Activated T-helper 2 cell treated with anti-CD3 and anti-CD28 coated beads, Interferon-gamma antibody, Interleukin-2, Interleukin-4, amounts not matched to agents 10 μg/mL and 5 μg/mL and 100 μg/mL, durations not matched to agents 14 hours and 24 hours and 36 hours (primary cell): ENCODE data around the gene NECTIN1. TPM values are rescaled to one million over a fixed set of nuclear protein-coding genes. Genes with fewer than 3 reads are reported as not detected.

Experiments
- DNase-seq: peaks from one replicate; pipeline ENCODE4 v3.0.0; 2021; ENCODE audit warnings: low spot score
- H3K27ac Mint-ChIP-seq: one replicate; pipeline ENCODE4 v1.8.0; 2021; ENCODE audit warnings: mixed read lengths
- H3K27me3 Mint-ChIP-seq: one replicate; pipeline ENCODE4 v1.8.0; 2021; ENCODE audit warnings: low read depth, mixed read lengths
- H3K36me3 Mint-ChIP-seq: one replicate; pipeline ENCODE4 v1.8.0; 2021; ENCODE audit warnings: low read depth, mixed read lengths
- H3K4me1 Mint-ChIP-seq: one replicate; pipeline ENCODE4 v1.8.0; 2021; ENCODE audit warnings: low read depth, mixed read lengths
- H3K4me3 Mint-ChIP-seq: one replicate; pipeline ENCODE4 v1.8.0; 2021; ENCODE audit warnings: low read depth, mild to moderate bottlenecking, moderate library complexity, mixed read lengths
- H3K9me3 Mint-ChIP-seq: one replicate; pipeline ENCODE4 v1.8.0; 2021; ENCODE audit warnings: mixed read lengths
- intact Hi-C: fragments of 100-400 bp; cut with micrococcal nuclease; formaldehyde crosslinking; loops from one replicate; pipeline ENCODE4 v1.15.1; 2023
- total RNA-seq: library from RNA; stranded (reverse); gene quantifications from 2 replicates; pipeline ENCODE4 v1.2.3, GENCODE V29; 2022

Gene NECTIN1
- total RNA-seq, 1 donor from 2014 or later, result 5.6 TPM

- no peaks in the 10 kb centered on the region for H3K36me3 Mint-ChIP-seq
- intact Hi-C loops, result loop anchor here (10.0 kb wide), 1 partner anchor 465 kb away; no protein-coding TSS in a partner anchor
These were observed 89.3 kb downstream of the NECTIN1 start for GRCh38 chr11:119639642-119640205.

GRCh38 chr11:119638851-119639250 lies 90.1 kb downstream of the NECTIN1 start:
- Mint-ChIP-seq H3K9me3 (no peaks in the 10 kb centered on the region), H3K27ac (no peak overlapping the region), H3K36me3 (no peaks in the 10 kb centered on the region), H3K4me1 (no peaks in the 10 kb centered on the region), H3K4me3 (no peak overlapping the region), H3K27me3 (no peaks in the 10 kb centered on the region)
- DNase-seq, result no peak
- intact Hi-C loops, result loop anchor here (10.0 kb wide), 1 partner anchor 466 kb away; no protein-coding TSS in a partner anchor

More at GRCh38 chr11:119639642-119640205, 89.3 kb downstream of the NECTIN1 start:
- DNase-seq, result no peak
- Mint-ChIP-seq H3K9me3 (no peaks in the 10 kb centered on the region), H3K4me1 (no peaks in the 10 kb centered on the region), H3K27ac (no peak overlapping the region), H3K27me3 (no peaks in the 10 kb centered on the region), H3K4me3 (no peak overlapping the region)

GRCh38 chr11:119637481-119637880 lies 91.5 kb downstream of the NECTIN1 start:
- intact Hi-C loops, result loop anchor here (10.0 kb wide), 1 partner anchor 467 kb away; no protein-coding TSS in a partner anchor
- DNase-seq, result no peak
- no peak overlapping the region for H3K4me3 Mint-ChIP-seq
- no peak overlapping the region for H3K27ac Mint-ChIP-seq
- no peaks in the 10 kb centered on the region for H3K4me1 Mint-ChIP-seq
- H3K27me3 Mint-ChIP-seq, result no peaks in the 10 kb centered on the region
- H3K36me3 Mint-ChIP-seq, result no peaks in the 10 kb centered on the region
- no peaks in the 10 kb centered on the region for H3K9me3 Mint-ChIP-seq

- no peaks in the 10 kb centered on the region for H3K36me3 Mint-ChIP-seq
- no peaks in the 10 kb centered on the region for H3K9me3 Mint-ChIP-seq
- no peaks in the 10 kb centered on the region for H3K4me1 Mint-ChIP-seq
- no peak overlapping the region for H3K27ac Mint-ChIP-seq
- H3K4me3 Mint-ChIP-seq, result no peak overlapping the region
- DNase-seq, result no peak
- intact Hi-C loops, result loop anchor here (10.0 kb wide), 1 partner anchor 469 kb away; no protein-coding TSS in a partner anchor
- no peaks in the 10 kb centered on the region for H3K27me3 Mint-ChIP-seq
These were observed 93.2 kb downstream of the NECTIN1 start for GRCh38 chr11:119635776-119636175.

- Mint-ChIP-seq H3K4me3 (no peak overlapping the region), H3K36me3 (no peaks in the 10 kb centered on the region), H3K4me1 (no peaks in the 10 kb centered on the region), H3K27me3 (no peaks in the 10 kb centered on the region), H3K9me3 (no peaks in the 10 kb centered on the region), H3K27ac (no peak overlapping the region)
- intact Hi-C loops, result loop anchor here (10.0 kb wide), 1 partner anchor 470 kb away; no protein-coding TSS in a partner anchor
- no peak for DNase-seq
These were observed 93.8 kb downstream of the NECTIN1 start for GRCh38 chr11:119635041-119635740.

GRCh38 chr11:119634301-119634700 lies 94.7 kb downstream of the NECTIN1 start:
- no peaks in the 10 kb centered on the region for H3K9me3 Mint-ChIP-seq
- no peaks in the 10 kb centered on the region for H3K4me1 Mint-ChIP-seq
- no peak overlapping the region for H3K4me3 Mint-ChIP-seq
- intact Hi-C loops, result loop anchor here (10.0 kb wide), 1 partner anchor 470 kb away; no protein-coding TSS in a partner anchor
- no peak for DNase-seq
- H3K36me3 Mint-ChIP-seq, result no peaks in the 10 kb centered on the region
- no peak overlapping the region for H3K27ac Mint-ChIP-seq
- H3K27me3 Mint-ChIP-seq, result no peaks in the 10 kb centered on the region

- no peaks in the 10 kb centered on the region for H3K36me3 Mint-ChIP-seq
- H3K4me1 Mint-ChIP-seq, result no peaks in the 10 kb centered on the region
- H3K27ac Mint-ChIP-seq, result no peak overlapping the region
- DNase-seq, result no peak
- intact Hi-C loops, result loop anchor here (10.0 kb wide), 1 partner anchor 475 kb away; no protein-coding TSS in a partner anchor
- H3K9me3 Mint-ChIP-seq, result no peaks in the 10 kb centered on the region
- H3K4me3 Mint-ChIP-seq, result no peak overlapping the region
- H3K27me3 Mint-ChIP-seq, result peaks cover 3% of the 10 kb centered on the region
These were observed 99.0 kb downstream of the NECTIN1 start for GRCh38 chr11:119629834-119630624.

- peaks cover 3% of the 10 kb centered on the region for H3K27me3 Mint-ChIP-seq
- intact Hi-C loops, result no loop called here
- H3K4me3 Mint-ChIP-seq, result no peak overlapping the region
- no peaks in the 10 kb centered on the region for H3K9me3 Mint-ChIP-seq
- no peaks in the 10 kb centered on the region for H3K36me3 Mint-ChIP-seq
- no peaks in the 10 kb centered on the region for H3K4me1 Mint-ChIP-seq
- DNase-seq, result no peak
- no peak overlapping the region for H3K27ac Mint-ChIP-seq
These were observed 99.9 kb downstream of the NECTIN1 start for GRCh38 chr11:119629085-119629484.

- H3K4me3 Mint-ChIP-seq, result no peak overlapping the region
These were observed 101.7 kb downstream of the NECTIN1 start for GRCh38 chr11:119627286-119627685.

GRCh38 chr11:119626871-119627270 lies 102.1 kb downstream of the NECTIN1 start:
- no peaks in the 10 kb centered on the region for H3K36me3 Mint-ChIP-seq
- intact Hi-C loops, result no loop called here
- no peaks in the 10 kb centered on the region for H3K9me3 Mint-ChIP-seq
- H3K27me3 Mint-ChIP-seq, result peaks cover 3% of the 10 kb centered on the region
- DNase-seq, result no peak
- no peak overlapping the region for H3K27ac Mint-ChIP-seq
- H3K4me3 Mint-ChIP-seq, result no peak overlapping the region
- H3K4me1 Mint-ChIP-seq, result no peaks in the 10 kb centered on the region

More at GRCh38 chr11:119627286-119627685, 101.7 kb downstream of the NECTIN1 start:
- H3K36me3 Mint-ChIP-seq, result no peaks in the 10 kb centered on the region
- peaks cover 3% of the 10 kb centered on the region for H3K27me3 Mint-ChIP-seq
- no peaks in the 10 kb centered on the region for H3K4me1 Mint-ChIP-seq
- H3K27ac Mint-ChIP-seq, result no peak overlapping the region
- no peak for DNase-seq
- intact Hi-C loops, result no loop called here
- no peaks in the 10 kb centered on the region for H3K9me3 Mint-ChIP-seq

GRCh38 chr11:119626197-119626841 lies 102.7 kb downstream of the NECTIN1 start:
- no peaks in the 10 kb centered on the region for H3K36me3 Mint-ChIP-seq
- H3K27me3 Mint-ChIP-seq, result peaks cover 3% of the 10 kb centered on the region
- no peak overlapping the region for H3K27ac Mint-ChIP-seq
- intact Hi-C loops, result no loop called here
- H3K4me1 Mint-ChIP-seq, result no peaks in the 10 kb centered on the region
- H3K9me3 Mint-ChIP-seq, result no peaks in the 10 kb centered on the region
- no peak for DNase-seq
- no peak overlapping the region for H3K4me3 Mint-ChIP-seq

- intact Hi-C loops, result no loop called here
- no peak overlapping the region for H3K27ac Mint-ChIP-seq
- no peak overlapping the region for H3K4me3 Mint-ChIP-seq
- H3K9me3 Mint-ChIP-seq, result no peaks in the 10 kb centered on the region
- no peak for DNase-seq
- peaks cover 5% of the 10 kb centered on the region for H3K27me3 Mint-ChIP-seq
- H3K4me1 Mint-ChIP-seq, result no peaks in the 10 kb centered on the region
- no peaks in the 10 kb centered on the region for H3K36me3 Mint-ChIP-seq
These were observed 103.6 kb downstream of the NECTIN1 start for GRCh38 chr11:119625206-119625978.
